Stimulated activated memory B cell treated with anti-CD40 and anti-IgM and Interleukin-4, amounts not matched to agents 10 μg/mL and 1 μg/mL and 100 μg/mL, for 72 hours (primary cell): ENCODE measurements around the gene TARM1.

Source experiments
- ATAC-seq: fragments of 150-1000 bp; cut with Tn5 transposase; 2 replicates; pipeline ENCODE4 v1.10.0; 2021
- H3K27ac Mint-ChIP-seq: one replicate; pipeline ENCODE4 v1.8.0; 2022; ENCODE audit warnings: mild to moderate bottlenecking, mixed read lengths
- H3K27me3 Mint-ChIP-seq: one replicate; pipeline ENCODE4 v1.8.0; 2022; ENCODE audit warnings: mixed read lengths
- H3K36me3 Mint-ChIP-seq: one replicate; pipeline ENCODE4 v1.8.0; 2022; ENCODE audit warnings: mixed read lengths
- H3K4me1 Mint-ChIP-seq: one replicate; pipeline ENCODE4 v1.8.0; 2022; ENCODE audit warnings: mixed read lengths
- H3K4me3 Mint-ChIP-seq: one replicate; pipeline ENCODE4 v1.8.0; 2022; ENCODE audit warnings: mild to moderate bottlenecking, moderate library complexity, mixed read lengths
- H3K9me3 Mint-ChIP-seq: one replicate; pipeline ENCODE4 v1.8.0; 2022; ENCODE audit warnings: mixed read lengths

TARM1 gene

DNA sequence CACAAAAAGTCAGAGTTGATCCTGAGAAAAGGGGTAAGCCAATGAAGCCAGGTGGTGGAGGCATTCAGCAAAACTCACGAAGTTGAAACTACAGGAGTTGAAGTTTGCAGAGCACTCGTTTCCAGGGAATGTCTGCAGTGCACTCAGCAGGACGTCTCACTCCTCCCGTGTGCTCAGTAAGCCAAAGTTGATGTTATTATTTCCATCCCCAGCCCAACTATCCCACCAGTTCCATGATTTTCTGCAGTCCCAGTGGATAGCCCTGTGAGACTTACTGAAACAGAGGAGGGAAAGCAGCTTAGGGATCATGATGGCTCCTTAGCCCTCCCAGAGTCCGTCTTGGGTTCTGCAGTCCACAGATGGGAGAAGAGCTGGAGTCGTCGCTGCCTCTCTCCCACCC lies at the start of gene TARM1:
TSS of gene TARM1 (minus strand) at position 334 of the 400 bp plus-strand sequence. CDS start at position 309, 25 bp downstream.
- Mint-ChIP-seq H3K36me3 (peaks cover 3% of the 10 kb centered on the region), H3K27ac (no peak within 1 kb of the TSS), H3K4me3 (no peak within 1 kb of the TSS), H3K4me1 (no peaks in the 10 kb centered on the region), H3K27me3 (peaks cover 6% of the 10 kb centered on the region), H3K9me3 (peaks cover 6% of the 10 kb centered on the region)
- no peak for ATAC-seq

GRCh38 chr19:54129617-54129996 lies 48.4 kb upstream of the TARM1 start:
- Mint-ChIP-seq H3K27me3 (no peaks in the 10 kb centered on the region), H3K36me3 (peaks cover 57% of the 10 kb centered on the region), H3K4me3 (no peak overlapping the region), H3K4me1 (peaks cover 6% of the 10 kb centered on the region), H3K9me3 (no peaks in the 10 kb centered on the region), H3K27ac (no peak overlapping the region)
- ATAC-seq: no peak

DNA sequence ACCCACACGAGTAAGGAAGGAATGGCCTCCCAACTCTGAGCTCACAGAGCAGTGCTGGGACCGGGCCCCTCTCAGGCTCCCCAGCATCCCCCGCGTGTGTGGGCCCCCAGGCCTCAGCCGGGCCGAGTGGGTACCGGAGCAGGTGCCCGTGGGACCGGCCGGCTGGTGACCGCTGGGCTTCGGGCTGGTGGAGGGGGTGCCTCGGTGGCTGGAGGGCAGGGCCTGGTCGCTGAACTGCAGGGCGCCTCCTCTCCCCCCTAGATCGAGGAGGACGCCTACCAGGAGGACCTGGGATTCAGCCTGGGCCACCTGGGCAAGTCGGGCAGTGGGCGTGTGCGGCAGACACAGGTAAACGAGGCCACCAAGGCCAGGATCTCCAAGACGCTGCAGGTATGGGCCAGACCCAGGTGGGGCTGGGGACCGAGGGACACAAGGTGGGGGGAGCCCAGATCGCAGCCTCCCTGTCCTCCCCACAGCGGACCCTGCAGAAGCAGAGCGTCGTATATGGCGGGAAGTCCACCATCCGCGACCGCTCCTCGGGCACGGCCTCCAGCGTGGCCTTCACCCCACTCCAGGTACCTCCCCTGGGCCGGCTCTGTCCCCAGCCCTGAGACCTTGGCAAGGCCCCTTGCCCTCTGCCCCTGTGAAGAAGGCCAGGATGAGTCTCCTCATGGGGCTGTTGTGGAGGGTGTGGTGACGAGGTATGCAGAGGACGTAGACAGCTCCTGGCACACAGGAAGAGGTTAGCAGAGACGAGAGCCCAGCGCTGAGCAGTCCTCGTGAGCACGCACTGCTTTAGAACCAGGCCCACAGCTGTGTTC lies 47.8 kb upstream of the TARM1 start:
- Mint-ChIP-seq H3K27ac (no peak overlapping the region), H3K4me1 (peaks cover under 1% of the 10 kb centered on the region), H3K36me3 (peaks cover 57% of the 10 kb centered on the region), H3K9me3 (no peaks in the 10 kb centered on the region), H3K27me3 (no peaks in the 10 kb centered on the region), H3K4me3 (no peak overlapping the region)
- peak; percentile 34 for ATAC-seq

- Mint-ChIP-seq H3K9me3 (no peaks in the 10 kb centered on the region), H3K36me3 (peaks cover 63% of the 10 kb centered on the region), H3K4me3 (no peak overlapping the region), H3K27me3 (no peaks in the 10 kb centered on the region), H3K27ac (no peak overlapping the region), H3K4me1 (no peaks in the 10 kb centered on the region)
- ATAC-seq: no peak
Measured at GRCh38 chr19:54128441-54128725, 47.2 kb upstream of the TARM1 start.

DNA sequence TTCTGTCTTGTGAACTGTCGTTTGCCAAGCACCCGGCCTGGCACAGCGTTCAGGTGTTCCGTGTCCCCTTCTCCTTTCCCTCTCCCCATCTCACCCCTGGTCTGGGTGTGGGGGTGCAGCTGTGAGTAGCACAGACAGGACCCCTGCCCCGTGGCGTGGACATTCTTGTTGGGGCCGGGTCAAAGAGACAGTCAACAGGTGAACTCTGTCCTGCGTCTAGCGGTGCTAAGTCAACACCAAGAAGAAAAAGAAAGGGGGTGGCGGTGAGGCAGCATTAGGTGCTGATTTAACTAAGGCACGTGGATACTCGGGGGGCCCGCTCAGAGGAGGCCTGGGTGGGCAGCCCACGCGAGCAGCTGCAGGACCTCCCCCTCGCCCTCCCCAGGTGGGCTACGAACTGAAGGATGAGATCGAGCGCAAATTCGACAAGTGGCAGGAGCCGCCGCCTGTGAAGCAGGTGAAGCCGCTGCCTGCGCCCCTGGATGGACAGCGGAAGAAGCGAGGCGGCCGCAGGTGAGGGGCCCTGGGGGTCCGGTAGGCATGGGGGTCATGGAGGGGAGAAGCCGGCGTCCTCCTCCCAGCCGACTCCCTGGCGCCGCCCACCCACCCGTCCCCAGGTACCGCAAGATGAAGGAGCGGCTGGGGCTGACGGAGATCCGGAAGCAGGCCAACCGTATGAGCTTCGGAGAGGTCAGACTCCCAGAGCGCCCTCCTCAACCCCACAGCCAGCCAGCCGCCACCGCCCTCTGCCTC lies 46.7 kb upstream of the TARM1 start:
- ATAC-seq: no peak
- Mint-ChIP-seq H3K9me3 (no peaks in the 10 kb centered on the region), H3K4me3 (no peak overlapping the region), H3K27ac (no peak overlapping the region), H3K36me3 (peaks cover 68% of the 10 kb centered on the region), H3K4me1 (no peaks in the 10 kb centered on the region), H3K27me3 (no peaks in the 10 kb centered on the region)

- H3K27ac Mint-ChIP-seq: no peak overlapping the region
- no peaks in the 10 kb centered on the region for H3K4me1 Mint-ChIP-seq
- no peaks in the 10 kb centered on the region for H3K9me3 Mint-ChIP-seq
- no peaks in the 10 kb centered on the region for H3K27me3 Mint-ChIP-seq
- no peak overlapping the region for H3K4me3 Mint-ChIP-seq
- H3K36me3 Mint-ChIP-seq: peaks cover 79% of the 10 kb centered on the region
- no peak for ATAC-seq
Measured at GRCh38 chr19:54125713-54126112, 44.5 kb upstream of the TARM1 start.

DNA sequence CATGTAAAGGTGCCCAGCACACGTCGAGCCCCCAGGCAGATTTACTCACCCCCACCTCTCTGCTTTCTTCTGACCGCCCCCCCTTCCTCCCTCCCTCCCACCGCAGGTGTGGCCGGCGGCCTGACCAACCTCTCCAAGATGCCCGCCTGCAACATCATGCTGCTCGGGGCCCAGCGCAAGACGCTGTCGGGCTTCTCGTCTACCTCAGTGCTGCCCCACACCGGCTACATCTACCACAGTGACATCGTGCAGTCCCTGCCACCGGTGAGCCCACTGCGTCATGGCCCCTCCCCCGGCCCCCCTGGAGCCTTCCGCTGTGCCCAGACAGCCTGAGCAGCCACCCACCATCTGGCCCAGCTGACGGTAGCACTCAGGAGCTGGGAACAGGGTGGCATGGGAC lies 43.2 kb upstream of the TARM1 start:
- Mint-ChIP-seq H3K4me1 (no peaks in the 10 kb centered on the region), H3K36me3 (peaks cover 86% of the 10 kb centered on the region), H3K4me3 (no peak overlapping the region), H3K27ac (no peak overlapping the region), H3K27me3 (no peaks in the 10 kb centered on the region), H3K9me3 (no peaks in the 10 kb centered on the region)
- ATAC-seq: no peak

- Mint-ChIP-seq H3K4me3 (no peak overlapping the region), H3K9me3 (no peaks in the 10 kb centered on the region), H3K36me3 (peaks cover 82% of the 10 kb centered on the region), H3K27me3 (no peaks in the 10 kb centered on the region), H3K4me1 (no peaks in the 10 kb centered on the region), H3K27ac (no peak overlapping the region)
- ATAC-seq: no peak
Measured at GRCh38 chr19:54123682-54124081, 42.5 kb upstream of the TARM1 start.

DNA sequence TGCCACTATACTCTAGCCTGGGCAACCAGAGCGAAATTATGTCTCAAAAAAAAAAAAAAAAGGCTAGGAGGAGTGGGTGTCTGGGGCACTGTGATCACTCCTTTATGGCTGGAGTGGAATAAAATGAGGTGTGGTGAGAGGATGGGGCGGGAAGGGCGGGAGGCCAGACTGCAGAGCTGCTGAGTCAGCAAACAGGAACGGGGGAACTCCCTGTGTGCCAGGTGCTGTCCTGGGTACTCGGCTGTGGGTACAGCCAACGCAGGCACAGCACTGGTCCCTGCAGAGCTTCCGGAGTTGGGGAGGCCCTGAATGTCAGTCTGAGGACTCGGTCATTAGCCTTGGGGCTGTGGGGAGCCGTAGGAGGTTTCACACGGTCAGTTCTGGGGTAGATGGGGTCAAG lies 40.1 kb upstream of the TARM1 start:
- no peak for ATAC-seq
- Mint-ChIP-seq H3K27me3 (no peaks in the 10 kb centered on the region), H3K4me1 (peaks cover 19% of the 10 kb centered on the region), H3K27ac (no peak overlapping the region), H3K9me3 (no peaks in the 10 kb centered on the region), H3K4me3 (no peak overlapping the region), H3K36me3 (peaks cover 73% of the 10 kb centered on the region)

- peak; percentile 98 for ATAC-seq
- Mint-ChIP-seq H3K36me3 (peaks cover 27% of the 10 kb centered on the region), H3K27ac (peak within 1 kb of the TSS; percentile 87), H3K27me3 (no peaks in the 10 kb centered on the region), H3K9me3 (no peaks in the 10 kb centered on the region), H3K4me3 (peak within 1 kb of the TSS; percentile 86), H3K4me1 (peaks cover 43% of the 10 kb centered on the region)
Measured at GRCh38 chr19:54115109-54116063, 34.2 kb upstream of the TARM1 start, which contains the start of the genes PRPF31 and TFPT. TSS of gene PRPF31 (plus strand) at chr19:54115754. CDS start at chr19:54118279, 2,525 bp downstream. TSS of gene TFPT (minus strand) at chr19:54115657. CDS start at chr19:54115269, 388 bp downstream.

GRCh38 chr19:54114340-54115108 lies 33.4 kb upstream of the TARM1 start:
- Mint-ChIP-seq H3K27me3 (no peaks in the 10 kb centered on the region), H3K9me3 (no peaks in the 10 kb centered on the region), H3K4me1 (peaks cover 43% of the 10 kb centered on the region), H3K36me3 (peaks cover 27% of the 10 kb centered on the region), H3K4me3 (peak overlapping the region; percentile 86), H3K27ac (peak overlapping the region; percentile 87)
- peak; percentile 45 for ATAC-seq

- Mint-ChIP-seq H3K4me3 (no peak overlapping the region), H3K27ac (no peak overlapping the region), H3K4me1 (peaks cover 33% of the 10 kb centered on the region), H3K36me3 (peaks cover 58% of the 10 kb centered on the region), H3K27me3 (no peaks in the 10 kb centered on the region), H3K9me3 (no peaks in the 10 kb centered on the region)
- ATAC-seq: no peak
Measured at GRCh38 chr19:54109651-54110050, 28.5 kb upstream of the TARM1 start.

DNA sequence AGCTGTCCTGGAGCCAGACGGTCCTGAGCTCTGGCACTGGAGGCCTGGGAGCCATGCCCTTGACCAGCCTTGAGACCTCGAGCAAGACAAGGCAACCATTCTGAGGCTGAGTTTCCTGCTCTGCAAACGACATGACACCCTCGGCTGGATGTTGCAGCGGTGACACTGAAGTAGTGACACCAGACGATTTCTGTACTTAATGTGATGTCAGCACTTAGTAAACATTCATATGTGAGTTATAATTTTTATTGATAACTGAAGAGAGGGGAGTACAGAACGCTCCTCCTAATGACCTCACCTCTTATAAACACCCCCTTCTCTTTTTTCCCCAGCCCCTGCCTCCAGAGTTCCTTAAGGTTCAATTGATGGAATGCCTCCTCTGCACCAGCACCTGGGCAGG lies 27.3 kb upstream of the TARM1 start:
- no peak for ATAC-seq
- H3K9me3 Mint-ChIP-seq: no peaks in the 10 kb centered on the region
- H3K4me1 Mint-ChIP-seq: peaks cover 25% of the 10 kb centered on the region
- no peaks in the 10 kb centered on the region for H3K27me3 Mint-ChIP-seq
- H3K4me3 Mint-ChIP-seq: no peak overlapping the region
- no peak overlapping the region for H3K27ac Mint-ChIP-seq
- H3K36me3 Mint-ChIP-seq: peaks cover 58% of the 10 kb centered on the region

GRCh38 chr19:54107876-54108490 lies 26.8 kb upstream of the TARM1 start:
- Mint-ChIP-seq H3K27ac (no peak overlapping the region), H3K27me3 (no peaks in the 10 kb centered on the region), H3K36me3 (peaks cover 58% of the 10 kb centered on the region), H3K4me1 (peaks cover 30% of the 10 kb centered on the region), H3K9me3 (no peaks in the 10 kb centered on the region), H3K4me3 (no peak overlapping the region)
- no peak for ATAC-seq
